Mammary epithelial cell (primary cell): ENCODE results near the gene FOXN3.

ENCODE experiments used
- CTCF ChIP-seq, 2 donors: IDR thresholded peaks in 1 of 2; conservative IDR thresholded peaks in 1 of 2; 2 replicates each; pipeline ENCODE4 v1.5.1; 2011 to 2012; ENCODE audit warnings: inconsistent platforms in 2 of 2, low read length in 2 of 2, mild to moderate bottlenecking in 2 of 2, control low read depth in 1 of 2, low read depth in 1 of 2; ENCODE audit not compliant: insufficient read depth in 1 of 2; ENCODE audit errors: extremely low read depth in 1 of 2
- EZH2 ChIP-seq: IDR thresholded peaks from 2 replicates; pipeline ENCODE4 v1.6.1; 2012; ENCODE audit warnings: low read length, inconsistent platforms, borderline replicate concordance

DNA sequence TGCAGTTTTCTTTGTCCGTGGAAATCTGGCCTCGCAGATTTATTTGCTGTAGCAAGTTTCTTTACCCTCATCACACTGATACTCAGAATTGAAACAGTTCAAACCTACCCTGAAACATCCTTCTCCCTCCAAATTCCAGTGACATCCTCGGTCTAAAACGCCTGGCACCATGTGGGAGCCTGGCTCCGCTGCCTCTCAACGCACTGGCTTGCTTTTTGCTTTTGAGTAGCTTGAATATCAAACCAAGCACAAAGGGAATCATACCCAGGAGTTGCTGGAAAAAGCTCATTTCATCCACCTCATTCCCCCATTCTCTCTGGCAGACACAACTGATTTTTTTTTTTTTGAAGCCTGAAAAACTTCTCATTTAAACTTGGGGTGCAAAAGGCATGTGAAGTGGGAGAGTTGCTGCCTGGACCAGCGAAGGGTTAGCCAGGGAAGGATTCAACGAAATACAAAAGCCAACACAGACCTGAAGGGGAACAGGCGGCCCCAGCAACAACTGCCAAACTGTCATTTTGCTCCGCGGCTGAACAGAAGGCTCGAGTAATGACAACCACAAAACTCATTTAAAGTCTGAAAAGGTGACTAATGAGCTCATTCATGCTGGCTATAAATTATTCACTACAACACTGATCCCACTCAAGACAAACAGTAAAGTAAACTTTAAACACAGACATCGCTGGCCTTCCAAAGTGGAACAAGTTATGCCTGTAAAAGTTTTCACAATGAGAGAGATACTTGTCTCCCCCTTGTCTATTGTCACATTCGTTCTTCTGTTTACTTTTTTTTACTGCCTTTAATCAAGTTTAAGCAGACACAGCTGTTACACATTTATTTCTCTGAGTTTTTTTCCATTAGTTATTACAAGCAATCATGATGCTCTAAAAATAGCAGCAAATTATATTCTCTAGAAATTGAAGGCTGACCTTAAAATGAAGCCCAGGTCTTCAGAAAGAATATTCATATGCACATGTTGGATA lies 12.5 kb upstream of the FOXN3 start:
- no peak for TF ChIP-seq CTCF (conservative IDR thresholded peaks at IDR 0.05 in 1 of 2, IDR thresholded peaks at IDR 0.05 in 1 of 2; ENCODE audit: extremely low read depth in 1 of 2, insufficient read depth in 1 of 2, low read depth in 1 of 2, low read length in 2 of 2)
- TF ChIP-seq EZH2, result no peak
